IPS-18c (cell line): Measurements from ENCODE around the gene USP43.
"Not testable (repeated sequence)": the region's sequence is repeated elsewhere in the genome, so short reads cannot be mapped to it uniquely, and the experiment has no call there.

ENCODE experiments used
- H3K4me3 ChIP-seq: 2 replicates; pipeline ENCODE4 v1.7.0; 2013; ENCODE audit warnings: low read depth, mild to moderate bottlenecking, low read length, moderate library complexity; ENCODE audit not compliant: insufficient read depth
- H3K9me3 ChIP-seq: one replicate; pipeline ENCODE4 v1.6.1; 2013; ENCODE audit warnings: mild to moderate bottlenecking, low read length, moderate library complexity; ENCODE audit not compliant: control insufficient read depth, insufficient read depth

Gene USP43

GRCh38 chr17:9646546-9646885 is 1.2 kb downstream of the USP43 start:
- Histone ChIP-seq H3K9me3 (no peaks in the 10 kb centered on the region), H3K4me3 (peak overlapping the region; percentile 91)

- no peaks in the 10 kb centered on the region for H3K9me3 ChIP-seq
- peak overlapping the region; percentile 91 for H3K4me3 ChIP-seq
Observed at GRCh38 chr17:9647014-9647413, 1.7 kb downstream of the USP43 start.

GRCh38 chr17:9648521-9649110 is 3.3 kb downstream of the USP43 start:
- no peaks in the 10 kb centered on the region for H3K9me3 ChIP-seq
- no peak overlapping the region for H3K4me3 ChIP-seq

- H3K9me3 ChIP-seq = no peaks in the 10 kb centered on the region
- no peak overlapping the region for H3K4me3 ChIP-seq
Observed at GRCh38 chr17:9658593-9659211, 13.4 kb downstream of the USP43 start.

- no peak overlapping the region for H3K4me3 ChIP-seq
Observed at GRCh38 chr17:9661027-9661426, 15.7 kb downstream of the USP43 start.

GRCh38 chr17:9663511-9663910 is 18.2 kb downstream of the USP43 start:
- H3K4me3 ChIP-seq, H3K9me3 ChIP-seq: not testable (repeated sequence)

More at GRCh38 chr17:9661027-9661426, 15.7 kb downstream of the USP43 start:
- no peaks in the 10 kb centered on the region for H3K9me3 ChIP-seq

- H3K4me3 ChIP-seq = no peak overlapping the region
- H3K9me3 ChIP-seq = no peaks in the 10 kb centered on the region
Observed at GRCh38 chr17:9666461-9667050, 21.2 kb downstream of the USP43 start.

- Histone ChIP-seq H3K4me3 (no peak overlapping the region), H3K9me3 (no peaks in the 10 kb centered on the region)
Observed at GRCh38 chr17:9668517-9668916, 23.2 kb downstream of the USP43 start.

GRCh38 chr17:9669551-9670008 is 24.3 kb downstream of the USP43 start:
- H3K4me3 ChIP-seq = no peak overlapping the region
- H3K9me3 ChIP-seq = no peaks in the 10 kb centered on the region

GRCh38 chr17:9670596-9670995 is 25.3 kb downstream of the USP43 start:
- H3K9me3 ChIP-seq = no peaks in the 10 kb centered on the region

GRCh38 chr17:9671559-9671958 is 26.2 kb downstream of the USP43 start:
- Histone ChIP-seq H3K4me3 (no peak overlapping the region), H3K9me3 (peaks cover 2% of the 10 kb centered on the region)

More at GRCh38 chr17:9670596-9670995, 25.3 kb downstream of the USP43 start:
- no peak overlapping the region for H3K4me3 ChIP-seq

GRCh38 chr17:9672266-9672665 is 26.9 kb downstream of the USP43 start:
- peaks cover 2% of the 10 kb centered on the region for H3K9me3 ChIP-seq
- no peak overlapping the region for H3K4me3 ChIP-seq

- peaks cover 2% of the 10 kb centered on the region for H3K9me3 ChIP-seq
Observed at GRCh38 chr17:9672691-9673090, 27.4 kb downstream of the USP43 start.

GRCh38 chr17:9676084-9676483 is 30.8 kb downstream of the USP43 start:
- Histone ChIP-seq H3K4me3 (no peak overlapping the region), H3K9me3 (peaks cover 2% of the 10 kb centered on the region)

More at GRCh38 chr17:9672691-9673090, 27.4 kb downstream of the USP43 start:
- H3K4me3 ChIP-seq = no peak overlapping the region

- Histone ChIP-seq H3K4me3 (no peak overlapping the region), H3K9me3 (peaks cover 2% of the 10 kb centered on the region)
Observed at GRCh38 chr17:9676820-9677310, 31.5 kb downstream of the USP43 start.

GRCh38 chr17:9677411-9677810 is 32.1 kb downstream of the USP43 start:
- H3K4me3 ChIP-seq = no peak overlapping the region
- H3K9me3 ChIP-seq = peaks cover 2% of the 10 kb centered on the region

- Histone ChIP-seq H3K4me3 (no peak overlapping the region), H3K9me3 (peaks cover 2% of the 10 kb centered on the region)
Observed at GRCh38 chr17:9677896-9678295, 32.6 kb downstream of the USP43 start.

GRCh38 chr17:9684955-9685621 is 39.8 kb downstream of the USP43 start:
- H3K9me3 ChIP-seq = peaks cover 4% of the 10 kb centered on the region
- no peak overlapping the region for H3K4me3 ChIP-seq
